HCT116 (cell line): ENCODE data around the gene LCLAT1. TPM values are rescaled to one million over a fixed set of nuclear protein-coding genes. Genes with fewer than 3 reads are reported as not detected.

Experiments used
- ATAC-seq: fragments of 200-7000 bp; cut with Tn5 transposase; 2 replicates; pipeline ENCODE4 v1.9.1; 2020; ENCODE audit warnings: mild to moderate bottlenecking, moderate library complexity
- BruUV-seq: library from RNA; stranded (reverse); fragments of 400-500 nt; replicated peaks from 2 replicates; lab custom pipeline; 2021; lab: Mats Ljungman, UMichigan
- CTCF ChIA-PET: fragments of 300-600 bp; sonication (Branson Sonifier 250); formaldehyde crosslinking; loops from one replicate; lab custom pipeline; 2021; ENCODE audit warnings: antibody characterized with exemption; lab: Charles Lee
- POLR2A ChIA-PET: fragments of 300-600, 350-600 bp; sonication (Branson Sonifier 250); formaldehyde crosslinking; loops from one replicate; lab custom pipeline; 2021; ENCODE audit warnings: antibody characterized with exemption; lab: Charles Lee
- RAD21 ChIA-PET, 2 experiments: fragments of 300-600 bp; sonication (Branson Sonifier 250); formaldehyde crosslinking; loops; one replicate each; lab custom pipeline; 2023; ENCODE audit warnings: low total read pairs in 2 of 2; ENCODE audit not compliant: uncharacterized antibody in 2 of 2, unreplicated experiment in 2 of 2, low non-redundant PET in 1 of 2; lab: Charles Lee
- DNase-seq: peaks from one replicate; pipeline ENCODE4 v3.0.0-alpha.2; 2010; ENCODE audit warnings: low read depth, low spot score
- H2AFZ ChIP-seq: fragments of 200-600 bp; shearing (Covaris generic), sonication (generic); 2 replicates; pipeline ENCODE4 v1.6.1; 2017; ENCODE audit warnings: low read depth, mixed run types, mixed read lengths, antibody characterized with exemption, low read length; ENCODE audit not compliant: poor library complexity, severe bottlenecking
- H3K27ac ChIP-seq: 2 replicates; pipeline ENCODE4 v1.5.1; 2012; ENCODE audit warnings: low read depth, low read length
- H3K27me3 ChIP-seq: fragments of 200-600 bp; sonication (generic); 2 replicates; pipeline ENCODE4 v1.6.1; 2016; ENCODE audit warnings: mixed run types, low read length, mixed read lengths; ENCODE audit not compliant: insufficient read depth
- H3K36me3 ChIP-seq, 2 experiments: fragments of 200-500 bp in 1 of 2; fragments of 200-600 bp in 1 of 2; sonication (Bioruptor generic) in 1 of 2; sonication (generic) in 1 of 2; 2 replicates each; pipeline versions ENCODE4 v1.5.1 to v1.6.1; 2014 to 2016; ENCODE audit warnings: low read length in 2 of 2, inconsistent platforms in 1 of 2, mixed read lengths in 1 of 2, mixed run types in 1 of 2; ENCODE audit not compliant: insufficient read depth in 2 of 2, control insufficient read depth in 1 of 2
- H3K4me1 ChIP-seq, 2 experiments: fragments of 200-600 bp in 1 of 2; sonication (generic) in 1 of 2; 2 replicates each; pipeline versions ENCODE4 v1.5.1 to v1.6.1; 2012 to 2017; ENCODE audit warnings: low read length in 2 of 2, inconsistent platforms in 1 of 2, mild to moderate bottlenecking in 1 of 2, mixed read lengths in 1 of 2, mixed run types in 1 of 2, moderate library complexity in 1 of 2; ENCODE audit not compliant: insufficient read depth in 2 of 2, control insufficient read depth in 1 of 2
- H3K4me2 ChIP-seq: fragments of 200-600 bp; sonication (generic); 2 replicates; pipeline ENCODE4 v1.6.1; 2017; ENCODE audit warnings: mixed run types, low read length, mixed read lengths
- H3K4me3 ChIP-seq, 2 experiments: fragments of 200-600 bp in 1 of 2; sonication (generic) in 1 of 2; replicated peaks in 1 of 2; 2 replicates each; pipeline ENCODE4 v1.5.1; 2011 to 2016; ENCODE audit warnings: low read length in 2 of 2, control low read depth in 1 of 2, low read depth in 1 of 2, mild to moderate bottlenecking in 1 of 2, mixed read lengths in 1 of 2, mixed run types in 1 of 2
- H3K79me2 ChIP-seq: fragments of 200-600 bp; sonication (generic); 2 replicates; pipeline ENCODE4 v1.6.1; 2017; ENCODE audit warnings: mild to moderate bottlenecking, mixed run types, low read length, moderate library complexity, mixed read lengths; ENCODE audit not compliant: insufficient read depth
- H3K9ac ChIP-seq: fragments of 200-600 bp; sonication (generic); 2 replicates; pipeline ENCODE4 v1.6.1; 2016; ENCODE audit warnings: low read length, mixed read lengths
- H3K9me2 ChIP-seq: fragments of 200-600 bp; sonication (generic), shearing (Covaris generic); 2 replicates; pipeline ENCODE4 v1.6.1; 2017; ENCODE audit warnings: mixed run types, mild to moderate bottlenecking, moderate library complexity; ENCODE audit not compliant: insufficient read depth
- H3K9me3 ChIP-seq, 2 experiments: fragments of 200-500 bp in 1 of 2; fragments of 200-600 bp in 1 of 2; sonication (Bioruptor generic) in 1 of 2; sonication (generic) in 1 of 2; 2 replicates each; pipeline ENCODE4 v1.6.1; 2014 to 2017; ENCODE audit warnings: low read length in 2 of 2, mixed read lengths in 2 of 2, inconsistent platforms in 1 of 2, low read depth in 1 of 2, mild to moderate bottlenecking in 1 of 2, mixed run types in 1 of 2, moderate library complexity in 1 of 2; ENCODE audit not compliant: control insufficient read depth in 1 of 2, insufficient read depth in 1 of 2
- H4K20me1 ChIP-seq: fragments of 200-600 bp; sonication (generic), shearing (Covaris generic); 2 replicates; pipeline ENCODE4 v1.6.1; 2017; ENCODE audit warnings: mixed run types, mild to moderate bottlenecking, moderate library complexity; ENCODE audit not compliant: insufficient read depth
- CBX3 ChIP-seq: IDR thresholded peaks from 2 replicates; pipeline ENCODE4 v1.6.1; 2012; ENCODE audit warnings: low read depth
- CEBPB ChIP-seq: IDR thresholded peaks from 2 replicates; pipeline ENCODE4 v1.6.1; 2012; ENCODE audit warnings: low read depth
- EGR1 ChIP-seq: IDR thresholded peaks from 2 replicates; pipeline ENCODE4 v1.6.1; 2012; ENCODE audit warnings: low read depth
- ELF1 ChIP-seq: IDR thresholded peaks from 2 replicates; pipeline ENCODE4 v1.6.1; 2012; ENCODE audit warnings: low read depth, borderline replicate concordance
- EZH2phosphoT487 ChIP-seq: fragments of 200-600 bp; IDR thresholded peaks from 2 replicates; pipeline ENCODE4 v1.6.1; 2018; ENCODE audit warnings: antibody characterized with exemption, borderline replicate concordance
- FOSL1 ChIP-seq: IDR thresholded peaks from 2 replicates; pipeline ENCODE4 v1.6.1; 2012; ENCODE audit warnings: low read depth
- POLR2A ChIP-seq: IDR thresholded peaks from 2 replicates; pipeline ENCODE4 v1.7.0; 2011; ENCODE audit warnings: borderline replicate concordance; ENCODE audit not compliant: insufficient read depth, insufficient read length; ENCODE audit errors: extremely low read depth
- RAD21 ChIP-seq: IDR thresholded peaks from 2 replicates; pipeline ENCODE4 v1.6.1; 2012; ENCODE audit warnings: low read depth, mild to moderate bottlenecking
- SIN3A ChIP-seq: IDR thresholded peaks from 2 replicates; pipeline ENCODE4 v1.6.1; 2012; ENCODE audit warnings: low read depth
- SP1 ChIP-seq: IDR thresholded peaks from 2 replicates; pipeline ENCODE4 v1.6.1; 2012; ENCODE audit warnings: low read depth
- SRF ChIP-seq: IDR thresholded peaks from 2 replicates; pipeline ENCODE4 v1.6.1; 2012; ENCODE audit warnings: low read depth
- TCF7L2 ChIP-seq: IDR thresholded peaks from 2 replicates; pipeline ENCODE4 v1.7.0; 2011; ENCODE audit warnings: borderline replicate concordance, inconsistent platforms; ENCODE audit not compliant: insufficient read depth, insufficient read length; ENCODE audit errors: extremely low read depth
- YY1 ChIP-seq: IDR thresholded peaks from 2 replicates; pipeline ENCODE4 v1.6.1; 2011; ENCODE audit warnings: low read length, low read depth, moderate library complexity, mild to moderate bottlenecking; ENCODE audit not compliant: insufficient replicate concordance; ENCODE audit errors: extremely low read depth
- ZFX ChIP-seq: fragments of 450-650 bp; IDR thresholded peaks from 2 replicates; pipeline ENCODE4 v1.6.1; 2017
- ZNF274 ChIP-seq: fragments of 200-500 bp; sonication (Bioruptor generic); IDR thresholded peaks from 2 replicates; pipeline ENCODE4 v1.6.1; 2014; ENCODE audit warnings: mild to moderate bottlenecking, low read depth, low read length, inconsistent platforms
- intact Hi-C: fragments of 100-400 bp; cut with micrococcal nuclease; formaldehyde crosslinking; loops from 2 replicates; pipeline ENCODE4 v1.10.0; 2022
- total RNA-seq: library from RNA; stranded (reverse); gene quantifications from one replicate; pipeline ENCODE4 v1.2.1, GENCODE V29; 2021; ENCODE audit not compliant: unreplicated experiment
- TF ChIP-seq, protein P1 (sequence below), 3 experiments: fragments of 200-600 bp in 1 of 3; sonication (generic) in 1 of 3; IDR thresholded peaks in 2 of 3; conservative IDR thresholded peaks in 1 of 3; 2 replicates each; pipeline ENCODE4 v1.5.1; 2012 to 2017; ENCODE audit warnings: low read depth in 2 of 3, low read length in 2 of 3, antibody characterized with exemption in 1 of 3, borderline replicate concordance in 1 of 3, control low read depth in 1 of 3, mild to moderate bottlenecking in 1 of 3, mixed read lengths in 1 of 3, mixed run types in 1 of 3, moderate library complexity in 1 of 3; ENCODE audit not compliant: insufficient read depth in 1 of 3
- TF ChIP-seq, protein P2 (sequence below): IDR thresholded peaks from 2 replicates; pipeline ENCODE4 v1.6.1; 2012

LCLAT1 gene
- total RNA-seq, 1 experiment from 2014 or later = 36.2 TPM

DNA sequence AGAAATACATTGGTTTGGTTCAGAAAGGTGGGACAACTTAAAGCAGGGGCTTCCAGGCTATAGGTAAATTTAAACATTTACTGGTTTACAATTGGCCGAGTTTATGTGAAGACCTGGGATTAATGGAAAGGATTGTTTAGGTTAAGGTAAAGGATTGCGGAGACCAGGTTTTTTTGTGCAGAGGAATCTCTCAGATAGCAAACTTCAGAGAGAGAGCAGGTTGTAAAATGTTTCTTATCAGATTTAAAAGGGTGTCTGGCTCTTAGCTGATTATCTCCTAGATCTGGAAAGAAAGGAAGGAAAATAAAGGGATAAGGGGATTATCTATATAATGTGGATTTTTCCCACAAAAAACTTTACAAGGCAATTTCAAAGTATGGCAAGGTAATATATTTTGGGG lies 101.3 kb downstream of the LCLAT1 start:
- TF ChIP-seq EGR1 (no peak), SIN3A (no peak), YY1 (no peak), TCF7L2 (no peak), CBX3 (no peak), EZH2phosphoT487 (no peak), CEBPB (no peak), RAD21 (no peak), SRF (no peak), ELF1 (no peak), ZNF274 (no peak), ZFX (no peak), SP1 (no peak), POLR2A (no peak), FOSL1 (no peak)
- TF ChIP-seq, protein P1, sequence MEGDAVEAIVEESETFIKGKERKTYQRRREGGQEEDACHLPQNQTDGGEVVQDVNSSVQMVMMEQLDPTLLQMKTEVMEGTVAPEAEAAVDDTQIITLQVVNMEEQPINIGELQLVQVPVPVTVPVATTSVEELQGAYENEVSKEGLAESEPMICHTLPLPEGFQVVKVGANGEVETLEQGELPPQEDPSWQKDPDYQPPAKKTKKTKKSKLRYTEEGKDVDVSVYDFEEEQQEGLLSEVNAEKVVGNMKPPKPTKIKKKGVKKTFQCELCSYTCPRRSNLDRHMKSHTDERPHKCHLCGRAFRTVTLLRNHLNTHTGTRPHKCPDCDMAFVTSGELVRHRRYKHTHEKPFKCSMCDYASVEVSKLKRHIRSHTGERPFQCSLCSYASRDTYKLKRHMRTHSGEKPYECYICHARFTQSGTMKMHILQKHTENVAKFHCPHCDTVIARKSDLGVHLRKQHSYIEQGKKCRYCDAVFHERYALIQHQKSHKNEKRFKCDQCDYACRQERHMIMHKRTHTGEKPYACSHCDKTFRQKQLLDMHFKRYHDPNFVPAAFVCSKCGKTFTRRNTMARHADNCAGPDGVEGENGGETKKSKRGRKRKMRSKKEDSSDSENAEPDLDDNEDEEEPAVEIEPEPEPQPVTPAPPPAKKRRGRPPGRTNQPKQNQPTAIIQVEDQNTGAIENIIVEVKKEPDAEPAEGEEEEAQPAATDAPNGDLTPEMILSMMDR (IDR thresholded peaks at IDR 0.05 in 2 of 3, conservative IDR thresholded peaks at IDR 0.05 in 1 of 3; ENCODE audit: borderline replicate concordance in 1 of 3, insufficient read depth in 1 of 3, low read depth in 2 of 3, low read length in 2 of 3) = no peak
- TF ChIP-seq, protein P2, sequence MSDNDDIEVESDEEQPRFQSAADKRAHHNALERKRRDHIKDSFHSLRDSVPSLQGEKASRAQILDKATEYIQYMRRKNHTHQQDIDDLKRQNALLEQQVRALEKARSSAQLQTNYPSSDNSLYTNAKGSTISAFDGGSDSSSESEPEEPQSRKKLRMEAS = no peak
- BruUV-seq = no TSS peak
- intact Hi-C loops = no loop called here

More for the DNA sequence above, 101.3 kb downstream of the LCLAT1 start:
- Histone ChIP-seq H3K79me2 (peaks cover 9% of the 10 kb centered on the region; the same call in 1 of the 2 replicates), H3K4me3 (no peak overlapping the region), H3K9me3 (no peaks in the 10 kb centered on the region), H3K27me3 (no peaks in the 10 kb centered on the region), H3K36me3 (no peaks in the 10 kb centered on the region), H3K4me1 (no peaks in the 10 kb centered on the region), H3K9me2 (no peaks in the 10 kb centered on the region), H3K27ac (no peak overlapping the region), H3K9ac (no peak overlapping the region), H4K20me1 (no peaks in the 10 kb centered on the region), H2AFZ (no peak overlapping the region), H3K4me2 (no peak overlapping the region)
- ChIA-PET RAD21 (no interaction called here), CTCF (no interaction called here), POLR2A (no interaction called here)
- DNase-seq (no peak), ATAC-seq (no peak)
